ENCODE data around the gene NIPAL1. TPM values are rescaled to one million over a fixed set of nuclear protein-coding genes. Genes with fewer than 3 reads are reported as not detected.

NIPAL1 gene
- total RNA-seq, 2 experiments from 2014 or later, result 1.6 to 1.8 TPM

GRCh38 chr4:48058617-48059530 is 42.3 kb downstream of the NIPAL1 start:
- ChIA-PET CTCF (interaction anchor here (1.0 to 1.4 kb wide), 4 partner anchors 10 to 131 kb away, joined by 3 to 4 read pairs (median 4); no protein-coding TSS in a partner anchor), POLR2A (no interaction called here)
- no peak overlapping the region for H3K27ac Mint-ChIP-seq
- peaks cover 25% of the 10 kb centered on the region for H3K9me3 Mint-ChIP-seq (ENCODE audit: low read depth)
- DNase-seq (no peak), ATAC-seq (no peak)
- peaks cover 5% of the 10 kb centered on the region for H3K4me1 Mint-ChIP-seq
- no peaks in the 10 kb centered on the region for H3K27me3 Mint-ChIP-seq
- peaks cover 16% of the 10 kb centered on the region for H3K36me3 Mint-ChIP-seq (ENCODE audit: low read depth)
- intact Hi-C loops (cut with DNase I, micrococcal nuclease), result no loop called here
- H3K4me3 Mint-ChIP-seq, result no peak overlapping the region

- ATAC-seq (peak; percentile 24), DNase-seq (peak; percentile 15)
- intact Hi-C loops (cut with DNase I, micrococcal nuclease), result loop anchor here (1.0 to 2.0 kb wide), 2 partner anchors 14 to 17 kb away; no protein-coding TSS in a partner anchor
- Mint-ChIP-seq H3K27ac (no peak overlapping the region), H3K4me1 (peaks cover 23% of the 10 kb centered on the region), H3K27me3 (no peaks in the 10 kb centered on the region), H3K9me3 (ENCODE audit: low read depth) (peaks cover 22% of the 10 kb centered on the region), H3K4me3 (no peak overlapping the region), H3K36me3 (ENCODE audit: low read depth) (peaks cover 30% of the 10 kb centered on the region)
- ChIA-PET CTCF (interaction anchor here (0.7 to 3.2 kb wide), 5 partner anchors 14 to 31 kb away, joined by 3 to 12 read pairs (median 4); no protein-coding TSS in a partner anchor), POLR2A (no interaction called here)
Observed at GRCh38 chr4:48064349-48064748, 47.8 kb downstream of the NIPAL1 start.

- Mint-ChIP-seq H3K27ac (no peak overlapping the region), H3K27me3 (no peaks in the 10 kb centered on the region), H3K36me3 (ENCODE audit: low read depth) (peaks cover 30% of the 10 kb centered on the region), H3K9me3 (ENCODE audit: low read depth) (peaks cover 17% of the 10 kb centered on the region), H3K4me1 (peaks cover 23% of the 10 kb centered on the region), H3K4me3 (no peak overlapping the region)
- ChIA-PET POLR2A (interaction anchor here (0.6 kb wide), 1 partner anchor 18 kb away, joined by 3 read pairs; no protein-coding TSS in a partner anchor), CTCF (interaction anchor here (0.6 to 3.2 kb wide), 8 partner anchors 12 to 62 kb away, joined by 3 to 12 read pairs (median 4); no protein-coding TSS in a partner anchor)
- intact Hi-C loops (cut with DNase I, micrococcal nuclease), result loop anchor here in 1 of 2 experiments (1.0 to 2.0 kb wide), 2 partner anchors 15 to 29 kb away; no protein-coding TSS in a partner anchor
- ATAC-seq (peak; percentile 94), DNase-seq (peak; percentile 22)
Observed at GRCh38 chr4:48065587-48066052, 49.0 kb downstream of the NIPAL1 start.

GRCh38 chr4:48067536-48067935 is 51.0 kb downstream of the NIPAL1 start:
- Mint-ChIP-seq H3K27me3 (no peaks in the 10 kb centered on the region), H3K9me3 (ENCODE audit: low read depth) (peaks cover 3% of the 10 kb centered on the region), H3K4me3 (no peak overlapping the region), H3K36me3 (ENCODE audit: low read depth) (peaks cover 21% of the 10 kb centered on the region), H3K4me1 (peaks cover 23% of the 10 kb centered on the region), H3K27ac (no peak overlapping the region)
- CTCF ChIA-PET, result interaction anchor here (0.9 to 3.2 kb wide), 4 partner anchors 16 to 64 kb away, joined by 3 to 11 read pairs (median 5); no protein-coding TSS in a partner anchor
- DNase-seq (no peak), ATAC-seq (no peak)
- POLR2A ChIA-PET, result no interaction called here
- intact Hi-C loops (cut with DNase I, micrococcal nuclease), result no loop called here

GRCh38 chr4:48068182-48068581 is 51.6 kb downstream of the NIPAL1 start:
- DNase-seq (no peak), ATAC-seq (no peak)
- ChIA-PET CTCF (interaction anchor here (0.9 to 1.5 kb wide), 3 partner anchors 15 to 65 kb away, joined by 3 to 4 read pairs (median 3); no protein-coding TSS in a partner anchor), POLR2A (no interaction called here)
- peaks cover 23% of the 10 kb centered on the region for H3K4me1 Mint-ChIP-seq
- H3K4me3 Mint-ChIP-seq, result no peak overlapping the region
- H3K36me3 Mint-ChIP-seq (ENCODE audit: low read depth), result peaks cover 21% of the 10 kb centered on the region
- no peak overlapping the region for H3K27ac Mint-ChIP-seq
- intact Hi-C loops (cut with DNase I, micrococcal nuclease), result no loop called here
- H3K27me3 Mint-ChIP-seq, result no peaks in the 10 kb centered on the region
- no peaks in the 10 kb centered on the region for H3K9me3 Mint-ChIP-seq (ENCODE audit: low read depth)

GRCh38 chr4:48069026-48069425 is 52.5 kb downstream of the NIPAL1 start:
- intact Hi-C loops (cut with DNase I, micrococcal nuclease), result no loop called here
- no peaks in the 10 kb centered on the region for H3K27me3 Mint-ChIP-seq
- no peak for ATAC-seq
- peaks cover 23% of the 10 kb centered on the region for H3K36me3 Mint-ChIP-seq (ENCODE audit: low read depth)
- H3K27ac Mint-ChIP-seq, result no peak overlapping the region
- CTCF ChIA-PET, result interaction anchor here (0.7 to 1.5 kb wide), 7 partner anchors 11 to 66 kb away, joined by 3 to 4 read pairs (median 3); no protein-coding TSS in a partner anchor
- no peak overlapping the region for H3K4me3 Mint-ChIP-seq
- no peaks in the 10 kb centered on the region for H3K9me3 Mint-ChIP-seq (ENCODE audit: low read depth)
- POLR2A ChIA-PET, result no interaction called here
- no peak for DNase-seq
- H3K4me1 Mint-ChIP-seq, result peaks cover 23% of the 10 kb centered on the region

GRCh38 chr4:48071191-48071590 is 54.6 kb downstream of the NIPAL1 start:
- H3K27me3 Mint-ChIP-seq, result no peaks in the 10 kb centered on the region
- ChIA-PET POLR2A (no interaction called here), CTCF (interaction anchor here (0.6 to 0.7 kb wide), 2 partner anchors 18 to 92 kb away, joined by 3 read pairs; no protein-coding TSS in a partner anchor)
- intact Hi-C loops (cut with DNase I, micrococcal nuclease), result no loop called here
- H3K4me3 Mint-ChIP-seq, result no peak overlapping the region
- H3K27ac Mint-ChIP-seq, result no peak overlapping the region
- no peak for DNase-seq
- ATAC-seq, result no peak
- H3K36me3 Mint-ChIP-seq (ENCODE audit: low read depth), result peaks cover 29% of the 10 kb centered on the region
- H3K4me1 Mint-ChIP-seq, result peaks cover 7% of the 10 kb centered on the region
- no peaks in the 10 kb centered on the region for H3K9me3 Mint-ChIP-seq (ENCODE audit: low read depth)

- POLR2A ChIA-PET, result no interaction called here
- no peak overlapping the region for H3K4me3 Mint-ChIP-seq
- peaks cover 10% of the 10 kb centered on the region for H3K4me1 Mint-ChIP-seq
- H3K9me3 Mint-ChIP-seq (ENCODE audit: low read depth), result no peaks in the 10 kb centered on the region
- DNase-seq, result no peak
- CTCF ChIA-PET, result interaction anchor here (1.0 to 1.2 kb wide), 2 partner anchors 13 to 40 kb away, joined by 3 to 6 read pairs; no protein-coding TSS in a partner anchor
- intact Hi-C loops (cut with DNase I, micrococcal nuclease), result no loop called here
- no peak for ATAC-seq
- H3K27ac Mint-ChIP-seq, result no peak overlapping the region
- peaks cover 19% of the 10 kb centered on the region for H3K36me3 Mint-ChIP-seq (ENCODE audit: low read depth)
- H3K27me3 Mint-ChIP-seq, result no peaks in the 10 kb centered on the region
Observed at GRCh38 chr4:48073567-48074103, 57.1 kb downstream of the NIPAL1 start.

GRCh38 chr4:48074657-48075056 is 58.1 kb downstream of the NIPAL1 start:
- ChIA-PET CTCF (interaction anchor here (1.7 kb wide), 1 partner anchor 12 kb away, joined by 15 read pairs; no protein-coding TSS in a partner anchor), POLR2A (no interaction called here)
- peaks cover 19% of the 10 kb centered on the region for H3K36me3 Mint-ChIP-seq (ENCODE audit: low read depth)
- intact Hi-C loops (cut with DNase I, micrococcal nuclease), result no loop called here
- H3K27ac Mint-ChIP-seq, result no peak overlapping the region
- H3K9me3 Mint-ChIP-seq (ENCODE audit: low read depth), result no peaks in the 10 kb centered on the region
- no peak overlapping the region for H3K4me3 Mint-ChIP-seq
- no peaks in the 10 kb centered on the region for H3K27me3 Mint-ChIP-seq
- peaks cover 19% of the 10 kb centered on the region for H3K4me1 Mint-ChIP-seq
- DNase-seq (no peak), ATAC-seq (no peak)

- Mint-ChIP-seq H3K27me3 (no peaks in the 10 kb centered on the region), H3K36me3 (ENCODE audit: low read depth) (peaks cover 21% of the 10 kb centered on the region), H3K9me3 (ENCODE audit: low read depth) (no peaks in the 10 kb centered on the region), H3K27ac (peak overlapping the region; percentile 27), H3K4me1 (peaks cover 34% of the 10 kb centered on the region), H3K4me3 (no peak overlapping the region)
- CTCF ChIA-PET, result interaction anchor here (2.6 kb wide), 1 partner anchor 45 kb away, joined by 10 read pairs; no protein-coding TSS in a partner anchor
- DNase-seq (no peak), ATAC-seq (no peak)
- POLR2A ChIA-PET, result no interaction called here
- intact Hi-C loops (cut with DNase I, micrococcal nuclease), result no loop called here
Observed at GRCh38 chr4:48078425-48078824, 61.9 kb downstream of the NIPAL1 start.
